HepG2 (cell line): Measurements from ENCODE around the gene PMM2. TPM values are rescaled to one million over a fixed set of nuclear protein-coding genes. Genes with fewer than 3 reads are reported as not detected.

Source experiments
- ASH2L ChIP-seq: fragments of 300-600, 200-600 bp; sonication (generic); IDR thresholded peaks from 2 replicates; pipeline ENCODE4 v1.7.0; 2017; ENCODE audit warnings: low read depth, mild to moderate bottlenecking, moderate library complexity, mixed read lengths, low read length; ENCODE audit not compliant: insufficient read length
- NCOA5 ChIP-seq: sonication (generic); formaldehyde crosslinking; IDR thresholded peaks from 2 replicates; pipeline ENCODE4 v1.4.0; 2020; ENCODE audit warnings: missing genetic modification reagents
- NFE2L2 ChIP-seq: fragments of 150-350 bp; IDR thresholded peaks from 2 replicates; pipeline ENCODE4 v1.6.1; 2014; ENCODE audit warnings: low read length
- RAD21 ChIP-seq: fragments of 450-650 bp; formaldehyde crosslinking; IDR thresholded peaks from 2 replicates; pipeline ENCODE4 v1.5.0; 2020; ENCODE audit warnings: mild to moderate bottlenecking
- SSRP1 ChIP-seq: IDR thresholded peaks from 2 replicates; pipeline ENCODE4 v1.6.1; 2016; ENCODE audit warnings: control low read depth
- TBX3 ChIP-seq: fragments of 450-650 bp; IDR thresholded peaks from 2 replicates; pipeline ENCODE4 v1.6.1; 2017; ENCODE audit warnings: antibody characterized with exemption, mild to moderate bottlenecking, inconsistent platforms, borderline replicate concordance
- YEATS4 ChIP-seq: sonication (generic); formaldehyde crosslinking; IDR thresholded peaks from 2 replicates; pipeline ENCODE4 v1.4.0; 2020; ENCODE audit warnings: missing genetic modification reagents, borderline replicate concordance
- ZBTB38 ChIP-seq: sonication (generic); formaldehyde crosslinking; IDR thresholded peaks from 2 replicates; pipeline ENCODE4 v1.5.1; 2020; ENCODE audit warnings: mild to moderate bottlenecking, missing genetic modification reagents
- ZBTB7B ChIP-seq: sonication (generic); formaldehyde crosslinking; IDR thresholded peaks from 2 replicates; pipeline ENCODE4 v1.4.0; 2020; ENCODE audit warnings: missing genetic modification reagents
- ZFP62 ChIP-seq: sonication (generic); formaldehyde crosslinking; IDR thresholded peaks from 2 replicates; pipeline ENCODE4 v1.4.0; 2020; ENCODE audit warnings: missing genetic modification reagents
- ZNF136 ChIP-seq: sonication (generic); formaldehyde crosslinking; IDR thresholded peaks from 2 replicates; pipeline ENCODE4 v1.8.1; 2022; ENCODE audit warnings: low read depth, mild to moderate bottlenecking, moderate library complexity, missing genetic modification reagents
- ZNF234 ChIP-seq: sonication (generic); formaldehyde crosslinking; conservative IDR thresholded peaks from 2 replicates; pipeline ENCODE4 v1.5.1; 2020; ENCODE audit warnings: mild to moderate bottlenecking, missing genetic modification reagents
- ZNF432 ChIP-seq: sonication (generic); formaldehyde crosslinking; IDR thresholded peaks from 2 replicates; pipeline ENCODE4 v1.5.0; 2020; ENCODE audit warnings: missing genetic modification reagents, mild to moderate bottlenecking, borderline replicate concordance
- ZNF543 ChIP-seq: sonication (generic); formaldehyde crosslinking; IDR thresholded peaks from 2 replicates; pipeline ENCODE4 v1.4.0; 2020; ENCODE audit warnings: mild to moderate bottlenecking, missing genetic modification reagents
- ZNF605 ChIP-seq: sonication (generic); formaldehyde crosslinking; IDR thresholded peaks from 2 replicates; pipeline ENCODE4 v1.8.0; 2022; ENCODE audit warnings: mild to moderate bottlenecking, missing genetic modification reagents
- ZNF737 ChIP-seq: sonication (generic); formaldehyde crosslinking; IDR thresholded peaks from 2 replicates; pipeline ENCODE4 v1.5.0; 2020; ENCODE audit warnings: missing genetic modification reagents, mild to moderate bottlenecking, borderline replicate concordance
- ZNF891 ChIP-seq: sonication (generic); formaldehyde crosslinking; IDR thresholded peaks from 2 replicates; pipeline ENCODE4 v1.5.0; 2020; ENCODE audit warnings: mild to moderate bottlenecking, missing genetic modification reagents
- polyA plus RNA-seq, 8 experiments: library from polyadenylated mRNA; depleted of rRNA in 3 of 8; stranded (reverse) in 7 of 8; unstranded in 1 of 8; fragments of >200 nt; fragmentation: Illumina TruSeq in 4 of 8; extraction: Trizol in 4 of 8; gene quantifications; 2 replicates each; pipeline versions ENCODE4 v1.2.1 to v1.2.3, GENCODE V29; 2011 to 2016; ENCODE audit warnings: low read depth in 4 of 8, missing spikeins in 1 of 8, mixed read lengths in 1 of 8; ENCODE audit not compliant: insufficient read depth in 1 of 8
- total RNA-seq, 5 experiments: library from RNA; depleted of rRNA; stranded (reverse); fragments of >200 nt; fragmentation: Illumina TruSeq; extraction: Trizol; gene quantifications; 2 replicates each; pipeline ENCODE4 v1.2.3, GENCODE V29; 2016; ENCODE audit warnings: low read depth in 1 of 5
- TF ChIP-seq, protein P1 (sequence below): sonication (generic); formaldehyde crosslinking; IDR thresholded peaks from 2 replicates; pipeline ENCODE4 v1.5.1; 2020; ENCODE audit warnings: missing genetic modification reagents, mild to moderate bottlenecking, borderline replicate concordance
- TF ChIP-seq, protein P2 (sequence below): IDR thresholded peaks from 2 replicates; pipeline ENCODE4 v1.6.1; 2016; ENCODE audit warnings: low read depth, borderline replicate concordance
- TF ChIP-seq, protein P3 (sequence below): IDR thresholded peaks from 2 replicates; pipeline ENCODE4 v1.6.1; 2016; ENCODE audit warnings: low read depth, control low read depth
- TF ChIP-seq, protein P4 (sequence below): sonication (generic); formaldehyde crosslinking; IDR thresholded peaks from 2 replicates; pipeline ENCODE4 v1.4.0; 2020; ENCODE audit warnings: missing genetic modification reagents, borderline replicate concordance
- TF ChIP-seq, protein P5 (sequence below): IDR thresholded peaks from 2 replicates; pipeline ENCODE4 v1.6.1; 2018; ENCODE audit warnings: missing genetic modification reagents, mild to moderate bottlenecking, missing compliant biosample characterization

PMM2 gene
- total and polyA plus RNA-seq, 2 of the 13 experiments (the other 11 are each of a cell fraction or from before 2014, with no cell fraction given), result 52.2 to 93.7 TPM

DNA sequence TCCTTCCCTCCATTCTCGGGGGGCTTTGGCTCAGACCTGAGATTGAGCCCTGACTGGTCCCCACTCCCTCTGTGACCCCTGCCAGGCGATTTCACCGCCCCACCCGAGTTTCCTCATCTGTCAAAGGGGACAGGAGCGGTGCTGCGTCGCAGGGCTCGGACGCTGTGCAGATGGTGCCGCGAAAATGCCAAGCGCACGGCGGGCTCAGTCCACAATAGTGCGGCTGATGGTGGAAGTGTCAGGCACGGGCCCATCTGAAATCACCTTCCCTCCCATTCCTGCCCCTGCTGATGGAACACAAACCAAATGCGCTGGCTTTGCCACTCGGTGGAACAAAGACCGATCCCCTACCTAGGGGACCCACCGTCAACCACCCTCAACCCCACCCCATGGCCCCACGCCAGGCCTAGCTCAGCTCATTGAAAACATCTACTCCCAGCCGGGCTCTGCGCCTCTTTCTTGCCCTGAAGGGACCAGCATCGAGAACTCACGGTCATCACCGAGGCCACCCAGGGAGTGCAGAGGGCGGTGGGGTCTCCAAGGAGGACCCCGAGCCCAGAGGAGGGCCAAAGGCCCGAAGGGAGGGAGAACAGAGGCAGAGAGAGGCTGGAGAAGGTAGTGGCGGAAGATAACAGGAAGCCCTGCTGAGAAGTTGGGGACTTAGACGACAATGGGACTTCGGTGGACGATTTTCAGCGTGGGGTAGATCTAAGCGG lies 69.7 kb downstream of the PMM2 start (continued):
- TF ChIP-seq ZNF136 (peak; percentile 40; the same call in 1 of the 2 replicates), ZNF737 (CRISPR knock-in tag) (0 out of 2 replicates have a peak, but pooled peaks have one; percentile 19), SSRP1 (CRISPR knock-in tag) (no peak), RAD21 (CRISPR knock-in tag) (no peak), ZFP62 (CRISPR knock-in tag) (no peak), TBX3 (no peak), ZNF234 (no peak), NFE2L2 (no peak), ASH2L (peak; percentile 53), YEATS4 (0 out of 2 replicates have a peak, but pooled peaks have one; percentile 7), ZBTB7B (CRISPR knock-in tag) (no peak; the same call in 1 of the 2 replicates), NCOA5 (CRISPR knock-in tag) (no peak), ZNF605 (0 out of 2 replicates have a peak, but pooled peaks have one; percentile 66), ZNF891 (no peak), ZNF432 (no peak), ZNF543 (peak; percentile 22; the same call in 1 of the 2 replicates), ZBTB38 (CRISPR knock-in tag) (0 out of 2 replicates have a peak, but pooled peaks have one; percentile 8)
- TF ChIP-seq, protein P1, sequence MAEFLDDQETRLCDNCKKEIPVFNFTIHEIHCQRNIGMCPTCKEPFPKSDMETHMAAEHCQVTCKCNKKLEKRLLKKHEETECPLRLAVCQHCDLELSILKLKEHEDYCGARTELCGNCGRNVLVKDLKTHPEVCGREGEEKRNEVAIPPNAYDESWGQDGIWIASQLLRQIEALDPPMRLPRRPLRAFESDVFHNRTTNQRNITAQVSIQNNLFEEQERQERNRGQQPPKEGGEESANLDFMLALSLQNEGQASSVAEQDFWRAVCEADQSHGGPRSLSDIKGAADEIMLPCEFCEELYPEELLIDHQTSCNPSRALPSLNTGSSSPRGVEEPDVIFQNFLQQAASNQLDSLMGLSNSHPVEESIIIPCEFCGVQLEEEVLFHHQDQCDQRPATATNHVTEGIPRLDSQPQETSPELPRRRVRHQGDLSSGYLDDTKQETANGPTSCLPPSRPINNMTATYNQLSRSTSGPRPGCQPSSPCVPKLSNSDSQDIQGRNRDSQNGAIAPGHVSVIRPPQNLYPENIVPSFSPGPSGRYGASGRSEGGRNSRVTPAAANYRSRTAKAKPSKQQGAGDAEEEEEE (CRISPR knock-in tag), result no peak
- TF ChIP-seq, protein P2, sequence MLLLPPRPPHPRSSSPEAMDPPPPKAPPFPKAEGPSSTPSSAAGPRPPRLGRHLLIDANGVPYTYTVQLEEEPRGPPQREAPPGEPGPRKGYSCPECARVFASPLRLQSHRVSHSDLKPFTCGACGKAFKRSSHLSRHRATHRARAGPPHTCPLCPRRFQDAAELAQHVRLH (CRISPR knock-in tag), result no peak
- TF ChIP-seq, protein P3, sequence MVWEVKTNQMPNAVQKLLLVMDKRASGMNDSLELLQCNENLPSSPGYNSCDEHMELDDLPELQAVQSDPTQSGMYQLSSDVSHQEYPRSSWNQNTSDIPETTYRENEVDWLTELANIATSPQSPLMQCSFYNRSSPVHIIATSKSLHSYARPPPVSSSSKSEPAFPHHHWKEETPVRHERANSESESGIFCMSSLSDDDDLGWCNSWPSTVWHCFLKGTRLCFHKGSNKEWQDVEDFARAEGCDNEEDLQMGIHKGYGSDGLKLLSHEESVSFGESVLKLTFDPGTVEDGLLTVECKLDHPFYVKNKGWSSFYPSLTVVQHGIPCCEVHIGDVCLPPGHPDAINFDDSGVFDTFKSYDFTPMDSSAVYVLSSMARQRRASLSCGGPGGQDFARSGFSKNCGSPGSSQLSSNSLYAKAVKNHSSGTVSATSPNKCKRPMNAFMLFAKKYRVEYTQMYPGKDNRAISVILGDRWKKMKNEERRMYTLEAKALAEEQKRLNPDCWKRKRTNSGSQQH (CRISPR knock-in tag), result no peak
- TF ChIP-seq, protein P4, sequence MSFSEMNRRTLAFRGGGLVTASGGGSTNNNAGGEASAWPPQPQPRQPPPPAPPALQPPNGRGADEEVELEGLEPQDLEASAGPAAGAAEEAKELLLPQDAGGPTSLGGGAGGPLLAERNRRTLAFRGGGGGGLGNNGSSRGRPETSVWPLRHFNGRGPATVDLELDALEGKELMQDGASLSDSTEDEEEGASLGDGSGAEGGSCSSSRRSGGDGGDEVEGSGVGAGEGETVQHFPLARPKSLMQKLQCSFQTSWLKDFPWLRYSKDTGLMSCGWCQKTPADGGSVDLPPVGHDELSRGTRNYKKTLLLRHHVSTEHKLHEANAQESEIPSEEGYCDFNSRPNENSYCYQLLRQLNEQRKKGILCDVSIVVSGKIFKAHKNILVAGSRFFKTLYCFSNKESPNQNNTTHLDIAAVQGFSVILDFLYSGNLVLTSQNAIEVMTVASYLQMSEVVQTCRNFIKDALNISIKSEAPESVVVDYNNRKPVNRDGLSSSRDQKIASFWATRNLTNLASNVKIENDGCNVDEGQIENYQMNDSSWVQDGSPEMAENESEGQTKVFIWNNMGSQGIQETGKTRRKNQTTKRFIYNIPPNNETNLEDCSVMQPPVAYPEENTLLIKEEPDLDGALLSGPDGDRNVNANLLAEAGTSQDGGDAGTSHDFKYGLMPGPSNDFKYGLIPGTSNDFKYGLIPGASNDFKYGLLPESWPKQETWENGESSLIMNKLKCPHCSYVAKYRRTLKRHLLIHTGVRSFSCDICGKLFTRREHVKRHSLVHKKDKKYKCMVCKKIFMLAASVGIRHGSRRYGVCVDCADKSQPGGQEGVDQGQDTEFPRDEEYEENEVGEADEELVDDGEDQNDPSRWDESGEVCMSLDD (CRISPR knock-in tag), result 0 out of 2 replicates have a peak, but pooled peaks have one; percentile 17
- TF ChIP-seq, protein P5, sequence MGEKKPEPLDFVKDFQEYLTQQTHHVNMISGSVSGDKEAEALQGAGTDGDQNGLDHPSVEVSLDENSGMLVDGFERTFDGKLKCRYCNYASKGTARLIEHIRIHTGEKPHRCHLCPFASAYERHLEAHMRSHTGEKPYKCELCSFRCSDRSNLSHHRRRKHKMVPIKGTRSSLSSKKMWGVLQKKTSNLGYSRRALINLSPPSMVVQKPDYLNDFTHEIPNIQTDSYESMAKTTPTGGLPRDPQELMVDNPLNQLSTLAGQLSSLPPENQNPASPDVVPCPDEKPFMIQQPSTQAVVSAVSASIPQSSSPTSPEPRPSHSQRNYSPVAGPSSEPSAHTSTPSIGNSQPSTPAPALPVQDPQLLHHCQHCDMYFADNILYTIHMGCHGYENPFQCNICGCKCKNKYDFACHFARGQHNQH (CRISPR knock-in tag), result peak; percentile 27; the same call in 1 of the 2 replicates
